ENCODE results near the gene KDM2A. TPM values are rescaled to one million over a fixed set of nuclear protein-coding genes. Genes with fewer than 3 reads are reported as not detected.

The KDM2A gene
- total RNA-seq, 1 experiment from 2014 or later, result 50.4 TPM

- intact Hi-C loops (cut with micrococcal nuclease), result no loop called here
Observed at GRCh38 chr11:67071420-67072284, 47.4 kb upstream of the KDM2A start.

More at GRCh38 chr11:67071420-67072284, 47.4 kb upstream of the KDM2A start:
- Histone ChIP-seq H3K4me3 (replicated peaks in 1 of 2; ENCODE audit: low read depth in 1 of 2, low read length in 2 of 2) (no peak overlapping the region), H3K27me3 (ENCODE audit: insufficient read depth, low read length) (no peaks in the 10 kb centered on the region), H3K9me3 (ENCODE audit: control insufficient read depth in 1 of 2, insufficient read depth in 1 of 2, low read depth in 1 of 2, low read length in 2 of 2) (no peaks in the 10 kb centered on the region), H4K20me1 (ENCODE audit: insufficient read depth) (no peaks in the 10 kb centered on the region), H3K27ac (ENCODE audit: low read depth, low read length) (no peak overlapping the region), H3K9me2 (ENCODE audit: insufficient read depth) (no peaks in the 10 kb centered on the region), H3K9ac (ENCODE audit: low read length) (no peak overlapping the region), H3K4me1 (ENCODE audit: control insufficient read depth in 1 of 2, insufficient read depth in 2 of 2, low read length in 2 of 2) (peaks cover 0 to 12% of the 10 kb centered on the region in 2 experiments; a peak in 1 of 4 replicates), H2AFZ (ENCODE audit: low read depth, low read length, poor library complexity, severe bottlenecking) (no peak overlapping the region), H3K79me2 (ENCODE audit: insufficient read depth, low read length) (no peaks in the 10 kb centered on the region), H3K4me2 (ENCODE audit: low read length) (no peak overlapping the region), H3K36me3 (ENCODE audit: control insufficient read depth in 1 of 2, insufficient read depth in 2 of 2, low read length in 2 of 2) (peaks cover 0 to 4% of the 10 kb centered on the region in 2 experiments; a peak in 2 of 4 replicates)
- ChIA-PET CTCF (interaction anchor here (1.6 to 2.1 kb wide), 2 partner anchors 9 to 17 kb away, joined by 6 to 9 read pairs; no protein-coding TSS in a partner anchor), POLR2A (no interaction called here), RAD21 (ENCODE audit: low non-redundant PET in 1 of 2, low total read pairs in 2 of 2, uncharacterized antibody in 2 of 2, unreplicated experiment in 2 of 2) (no interaction called here)
- ATAC-seq (peak; percentile 89), DNase-seq (ENCODE audit: low read depth, low spot score) (no peak)
- TF ChIP-seq SIN3A (IDR thresholded peaks at IDR 0.05; ENCODE audit: low read depth) (no peak), RAD21 (IDR thresholded peaks at IDR 0.05; ENCODE audit: low read depth) (peak; percentile 70), CBX3 (IDR thresholded peaks at IDR 0.05; ENCODE audit: low read depth) (no peak)
- TF ChIP-seq, protein P1, sequence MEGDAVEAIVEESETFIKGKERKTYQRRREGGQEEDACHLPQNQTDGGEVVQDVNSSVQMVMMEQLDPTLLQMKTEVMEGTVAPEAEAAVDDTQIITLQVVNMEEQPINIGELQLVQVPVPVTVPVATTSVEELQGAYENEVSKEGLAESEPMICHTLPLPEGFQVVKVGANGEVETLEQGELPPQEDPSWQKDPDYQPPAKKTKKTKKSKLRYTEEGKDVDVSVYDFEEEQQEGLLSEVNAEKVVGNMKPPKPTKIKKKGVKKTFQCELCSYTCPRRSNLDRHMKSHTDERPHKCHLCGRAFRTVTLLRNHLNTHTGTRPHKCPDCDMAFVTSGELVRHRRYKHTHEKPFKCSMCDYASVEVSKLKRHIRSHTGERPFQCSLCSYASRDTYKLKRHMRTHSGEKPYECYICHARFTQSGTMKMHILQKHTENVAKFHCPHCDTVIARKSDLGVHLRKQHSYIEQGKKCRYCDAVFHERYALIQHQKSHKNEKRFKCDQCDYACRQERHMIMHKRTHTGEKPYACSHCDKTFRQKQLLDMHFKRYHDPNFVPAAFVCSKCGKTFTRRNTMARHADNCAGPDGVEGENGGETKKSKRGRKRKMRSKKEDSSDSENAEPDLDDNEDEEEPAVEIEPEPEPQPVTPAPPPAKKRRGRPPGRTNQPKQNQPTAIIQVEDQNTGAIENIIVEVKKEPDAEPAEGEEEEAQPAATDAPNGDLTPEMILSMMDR (IDR thresholded peaks at IDR 0.05 in 2 of 3, conservative IDR thresholded peaks at IDR 0.05 in 1 of 3; ENCODE audit: borderline replicate concordance in 1 of 3, insufficient read depth in 1 of 3, low read depth in 2 of 3, low read length in 2 of 3), result peak in 2 of 3 experiments; percentile 78 to 90; a peak in 5 of 6 replicates
- TF ChIP-seq, protein P2, sequence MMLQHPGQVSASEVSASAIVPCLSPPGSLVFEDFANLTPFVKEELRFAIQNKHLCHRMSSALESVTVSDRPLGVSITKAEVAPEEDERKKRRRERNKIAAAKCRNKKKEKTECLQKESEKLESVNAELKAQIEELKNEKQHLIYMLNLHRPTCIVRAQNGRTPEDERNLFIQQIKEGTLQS (IDR thresholded peaks at IDR 0.05), result no peak
- BruUV-seq (replicated peaks), result no TSS peak

All from HCT116 (cell line).